Measurements from ENCODE around the gene MINDY2.

- TF ChIP-seq, protein P1, sequence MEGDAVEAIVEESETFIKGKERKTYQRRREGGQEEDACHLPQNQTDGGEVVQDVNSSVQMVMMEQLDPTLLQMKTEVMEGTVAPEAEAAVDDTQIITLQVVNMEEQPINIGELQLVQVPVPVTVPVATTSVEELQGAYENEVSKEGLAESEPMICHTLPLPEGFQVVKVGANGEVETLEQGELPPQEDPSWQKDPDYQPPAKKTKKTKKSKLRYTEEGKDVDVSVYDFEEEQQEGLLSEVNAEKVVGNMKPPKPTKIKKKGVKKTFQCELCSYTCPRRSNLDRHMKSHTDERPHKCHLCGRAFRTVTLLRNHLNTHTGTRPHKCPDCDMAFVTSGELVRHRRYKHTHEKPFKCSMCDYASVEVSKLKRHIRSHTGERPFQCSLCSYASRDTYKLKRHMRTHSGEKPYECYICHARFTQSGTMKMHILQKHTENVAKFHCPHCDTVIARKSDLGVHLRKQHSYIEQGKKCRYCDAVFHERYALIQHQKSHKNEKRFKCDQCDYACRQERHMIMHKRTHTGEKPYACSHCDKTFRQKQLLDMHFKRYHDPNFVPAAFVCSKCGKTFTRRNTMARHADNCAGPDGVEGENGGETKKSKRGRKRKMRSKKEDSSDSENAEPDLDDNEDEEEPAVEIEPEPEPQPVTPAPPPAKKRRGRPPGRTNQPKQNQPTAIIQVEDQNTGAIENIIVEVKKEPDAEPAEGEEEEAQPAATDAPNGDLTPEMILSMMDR (IDR thresholded peaks at IDR 0.05; ENCODE audit: low read depth, low read length, missing input control) = no peak
- TF ChIP-seq JUND (IDR thresholded peaks at IDR 0.05) (no peak), EGR1 (IDR thresholded peaks at IDR 0.05; ENCODE audit: low read depth in 2 of 2) (no peak), ATF3 (IDR thresholded peaks at IDR 0.05) (no peak), RAD21 (IDR thresholded peaks at IDR 0.05) (no peak), YY1 (IDR thresholded peaks at IDR 0.05) (no peak), FOXA1 (IDR thresholded peaks at IDR 0.05) (no peak), GABPA (IDR thresholded peaks at IDR 0.05 in 1 of 2, conservative IDR thresholded peaks at IDR 0.05 in 1 of 2) (no peak), HNF4A (conservative IDR thresholded peaks at IDR 0.05) (no peak)
- TF ChIP-seq, protein P2, sequence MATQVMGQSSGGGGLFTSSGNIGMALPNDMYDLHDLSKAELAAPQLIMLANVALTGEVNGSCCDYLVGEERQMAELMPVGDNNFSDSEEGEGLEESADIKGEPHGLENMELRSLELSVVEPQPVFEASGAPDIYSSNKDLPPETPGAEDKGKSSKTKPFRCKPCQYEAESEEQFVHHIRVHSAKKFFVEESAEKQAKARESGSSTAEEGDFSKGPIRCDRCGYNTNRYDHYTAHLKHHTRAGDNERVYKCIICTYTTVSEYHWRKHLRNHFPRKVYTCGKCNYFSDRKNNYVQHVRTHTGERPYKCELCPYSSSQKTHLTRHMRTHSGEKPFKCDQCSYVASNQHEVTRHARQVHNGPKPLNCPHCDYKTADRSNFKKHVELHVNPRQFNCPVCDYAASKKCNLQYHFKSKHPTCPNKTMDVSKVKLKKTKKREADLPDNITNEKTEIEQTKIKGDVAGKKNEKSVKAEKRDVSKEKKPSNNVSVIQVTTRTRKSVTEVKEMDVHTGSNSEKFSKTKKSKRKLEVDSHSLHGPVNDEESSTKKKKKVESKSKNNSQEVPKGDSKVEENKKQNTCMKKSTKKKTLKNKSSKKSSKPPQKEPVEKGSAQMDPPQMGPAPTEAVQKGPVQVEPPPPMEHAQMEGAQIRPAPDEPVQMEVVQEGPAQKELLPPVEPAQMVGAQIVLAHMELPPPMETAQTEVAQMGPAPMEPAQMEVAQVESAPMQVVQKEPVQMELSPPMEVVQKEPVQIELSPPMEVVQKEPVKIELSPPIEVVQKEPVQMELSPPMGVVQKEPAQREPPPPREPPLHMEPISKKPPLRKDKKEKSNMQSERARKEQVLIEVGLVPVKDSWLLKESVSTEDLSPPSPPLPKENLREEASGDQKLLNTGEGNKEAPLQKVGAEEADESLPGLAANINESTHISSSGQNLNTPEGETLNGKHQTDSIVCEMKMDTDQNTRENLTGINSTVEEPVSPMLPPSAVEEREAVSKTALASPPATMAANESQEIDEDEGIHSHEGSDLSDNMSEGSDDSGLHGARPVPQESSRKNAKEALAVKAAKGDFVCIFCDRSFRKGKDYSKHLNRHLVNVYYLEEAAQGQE (IDR thresholded peaks at IDR 0.05) = no peak
- TF ChIP-seq, protein P3, sequence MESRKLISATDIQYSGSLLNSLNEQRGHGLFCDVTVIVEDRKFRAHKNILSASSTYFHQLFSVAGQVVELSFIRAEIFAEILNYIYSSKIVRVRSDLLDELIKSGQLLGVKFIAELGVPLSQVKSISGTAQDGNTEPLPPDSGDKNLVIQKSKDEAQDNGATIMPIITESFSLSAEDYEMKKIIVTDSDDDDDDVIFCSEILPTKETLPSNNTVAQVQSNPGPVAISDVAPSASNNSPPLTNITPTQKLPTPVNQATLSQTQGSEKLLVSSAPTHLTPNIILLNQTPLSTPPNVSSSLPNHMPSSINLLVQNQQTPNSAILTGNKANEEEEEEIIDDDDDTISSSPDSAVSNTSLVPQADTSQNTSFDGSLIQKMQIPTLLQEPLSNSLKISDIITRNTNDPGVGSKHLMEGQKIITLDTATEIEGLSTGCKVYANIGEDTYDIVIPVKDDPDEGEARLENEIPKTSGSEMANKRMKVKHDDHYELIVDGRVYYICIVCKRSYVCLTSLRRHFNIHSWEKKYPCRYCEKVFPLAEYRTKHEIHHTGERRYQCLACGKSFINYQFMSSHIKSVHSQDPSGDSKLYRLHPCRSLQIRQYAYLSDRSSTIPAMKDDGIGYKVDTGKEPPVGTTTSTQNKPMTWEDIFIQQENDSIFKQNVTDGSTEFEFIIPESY (IDR thresholded peaks at IDR 0.05) = no peak
Observed at GRCh38 chr15:58793862-58794261, 22.8 kb downstream of the MINDY2 start.

Measured in liver (tissue), 3 donors.